Keratinocyte (primary cell): ENCODE data around the gene XIAP. TPM values are rescaled to one million over a fixed set of nuclear protein-coding genes. Genes with fewer than 3 reads are reported as not detected.

Source experiments
- DNase-seq: peaks from one replicate; pipeline ENCODE4 v3.0.0-alpha.2; 2011; ENCODE audit warnings: low read depth, missing footprints, low spot score
- FAIRE-seq: peaks from 2 replicates; lab custom pipeline; 2011; peaks lifted over from hg19 to GRCh38; lab: Jason Lieb, UNC
- H2AFZ ChIP-seq: 2 replicates; pipeline ENCODE4 v1.6.0; 2012; ENCODE audit warnings: low read length, control low read depth, inconsistent platforms; ENCODE audit not compliant: control insufficient read depth
- H3K27ac ChIP-seq: 2 replicates; pipeline ENCODE4 v1.5.1; 2011; ENCODE audit warnings: low read length; ENCODE audit not compliant: control insufficient read depth, insufficient read depth
- H3K27me3 ChIP-seq: 3 replicates; pipeline ENCODE4 v1.6.0; 2011; ENCODE audit warnings: low read length; ENCODE audit not compliant: control insufficient read depth, insufficient read depth; ENCODE audit errors: extremely low read depth
- H3K36me3 ChIP-seq, 2 experiments: 2 replicates in 1 of 2; 3 replicates in 1 of 2; pipeline ENCODE4 v1.5.1; 2011; ENCODE audit warnings: low read length in 2 of 2, mild to moderate bottlenecking in 1 of 2; ENCODE audit not compliant: control insufficient read depth in 2 of 2, insufficient read depth in 2 of 2; ENCODE audit errors: extremely low read depth in 1 of 2
- H3K4me1 ChIP-seq: 3 replicates; pipeline ENCODE4 v1.5.1; 2011; ENCODE audit warnings: low read length; ENCODE audit not compliant: control insufficient read depth, insufficient read depth; ENCODE audit errors: extremely low read depth
- H3K4me2 ChIP-seq: 3 replicates; pipeline ENCODE4 v1.6.0; 2011; ENCODE audit warnings: low read depth, low read length; ENCODE audit not compliant: control insufficient read depth, insufficient read depth; ENCODE audit errors: extremely low read depth
- H3K4me3 ChIP-seq, 3 experiments: fragments of 200-600 bp in 1 of 3; sonication (generic) in 1 of 3; 2 replicates in 2 of 3; 3 replicates in 1 of 3; pipeline ENCODE4 v1.5.1; 2011 to 2016; ENCODE audit warnings: low read length in 3 of 3, mild to moderate bottlenecking in 3 of 3, control low read depth in 2 of 3, inconsistent platforms in 1 of 3, low read depth in 1 of 3, mixed read lengths in 1 of 3, mixed run types in 1 of 3, moderate library complexity in 1 of 3; ENCODE audit not compliant: control insufficient read depth in 2 of 3, insufficient read depth in 2 of 3; ENCODE audit errors: extremely low read depth in 1 of 3
- H3K79me2 ChIP-seq: 2 replicates; pipeline ENCODE4 v1.6.0; 2012; ENCODE audit warnings: low read length; ENCODE audit not compliant: control insufficient read depth, insufficient read depth
- H3K9ac ChIP-seq: 3 replicates; pipeline ENCODE4 v1.6.0; 2011; ENCODE audit warnings: low read length; ENCODE audit not compliant: control insufficient read depth, insufficient read depth; ENCODE audit errors: extremely low read depth
- H3K9me1 ChIP-seq: 3 replicates; pipeline ENCODE4 v1.6.0; 2011; ENCODE audit warnings: low read length; ENCODE audit not compliant: control insufficient read depth, insufficient read depth; ENCODE audit errors: extremely low read depth
- H3K9me3 ChIP-seq: 2 replicates; pipeline ENCODE4 v1.5.1; 2012; ENCODE audit warnings: low read depth, low read length; ENCODE audit not compliant: control insufficient read depth
- H4K20me1 ChIP-seq: 3 replicates; pipeline ENCODE4 v1.6.0; 2011; ENCODE audit warnings: low read length; ENCODE audit not compliant: control insufficient read depth, insufficient read depth; ENCODE audit errors: extremely low read depth
- CTCF ChIP-seq, 3 experiments: IDR thresholded peaks in 1 of 3; conservative IDR thresholded peaks in 1 of 3; optimal IDR thresholded peaks in 1 of 3; 2 replicates in 2 of 3; 3 replicates in 1 of 3; pipeline versions ENCODE3 to v1.5.1; 2011; ENCODE audit warnings: low read length in 3 of 3, mild to moderate bottlenecking in 3 of 3, moderate library complexity in 2 of 3, control low read depth in 1 of 3, inconsistent platforms in 1 of 3; ENCODE audit not compliant: insufficient read depth in 2 of 3; ENCODE audit errors: extremely low read depth in 1 of 3
- EZH2 ChIP-seq: IDR thresholded peaks from one replicate; pipeline ENCODE4 v1.6.1; 2012; ENCODE audit warnings: inconsistent platforms, mild to moderate bottlenecking, low read length, moderate library complexity
- dilution Hi-C: fragments of 300-500 bp; cut with MboI; formaldehyde crosslinking; loops from one replicate; pipeline ENCODE4 v1.7.0; 2020; ENCODE audit warnings: low sequenced_read_pairs; ENCODE audit not compliant: extremely low pct_ligation_motif_present
- polyA plus RNA-seq, 5 experiments: library from polyadenylated mRNA; depleted of rRNA in 3 of 5; stranded (reverse) in 3 of 5; stranded (forward) in 1 of 5; unstranded in 1 of 5; fragments of >200 nt; gene quantifications; 1 replicate in 1 of 5; 2 replicates in 3 of 5; 3 replicates in 1 of 5; pipeline versions ENCODE4 v1.2.1 to v1.2.3, GENCODE V29; 2011 to 2012; ENCODE audit warnings: missing spikeins in 2 of 5, low read depth in 1 of 5, low replicate concordance in 1 of 5

The XIAP gene
- polyA plus RNA-seq, 1 donor (not counting 4 experiments of a cell fraction or from before 2014, with no cell fraction given): 18.3 TPM

GRCh38 chrX:123833387-123833786, 26.5 kb upstream of the XIAP start:
- Histone ChIP-seq H3K9ac (no peak overlapping the region), H3K27ac (no peak overlapping the region), H4K20me1 (no peaks in the 10 kb centered on the region), H3K36me3 (no peaks in the 10 kb centered on the region), H3K4me1 (peaks cover 7% of the 10 kb centered on the region), H3K9me3 (no peaks in the 10 kb centered on the region), H3K27me3 (no peaks in the 10 kb centered on the region), H3K4me3 (no peak overlapping the region), H3K9me1 (no peaks in the 10 kb centered on the region), H2AFZ (no peak overlapping the region), H3K4me2 (no peak overlapping the region), H3K79me2 (no peaks in the 10 kb centered on the region)
- TF ChIP-seq EZH2: no peak
- TF ChIP-seq CTCF (optimal IDR thresholded peaks at IDR 0.05 in 1 of 3, IDR thresholded peaks at IDR 0.05 in 1 of 3, conservative IDR thresholded peaks at IDR 0.05 in 1 of 3; ENCODE audit: extremely low read depth in 1 of 3, insufficient read depth in 2 of 3, low read length in 3 of 3): peak; percentile 62 to 82 (median 77)
- DNase-seq (no peak), FAIRE-seq (peak; percentile 68)
- dilution Hi-C loops: no loop called here

- Histone ChIP-seq H3K9me3 (no peaks in the 10 kb centered on the region), H3K27ac (no peak overlapping the region), H3K4me1 (peaks cover 7% of the 10 kb centered on the region), H3K36me3 (no peaks in the 10 kb centered on the region), H3K4me2 (no peak overlapping the region), H3K9ac (no peak overlapping the region), H2AFZ (no peak overlapping the region), H3K27me3 (no peaks in the 10 kb centered on the region), H3K4me3 (no peak overlapping the region), H3K9me1 (no peaks in the 10 kb centered on the region), H3K79me2 (no peaks in the 10 kb centered on the region), H4K20me1 (no peaks in the 10 kb centered on the region)
- dilution Hi-C loops: no loop called here
- FAIRE-seq (no peak), DNase-seq (no peak)
- TF ChIP-seq EZH2: no peak
- TF ChIP-seq CTCF (optimal IDR thresholded peaks at IDR 0.05 in 1 of 3, IDR thresholded peaks at IDR 0.05 in 1 of 3, conservative IDR thresholded peaks at IDR 0.05 in 1 of 3; ENCODE audit: extremely low read depth in 1 of 3, insufficient read depth in 2 of 3, low read length in 3 of 3): no peak
Observed at GRCh38 chrX:123834116-123834515, 25.7 kb upstream of the XIAP start.
